Stimulated activated CD8-positive, alpha-beta memory T cell treated with anti-CD3 and anti-CD28 coated beads, Interleukin-12 subunit alpha, Interleukin-12 subunit beta, amount 100 ng/mL, for 4 hours (primary cell): ENCODE results near the gene LRP1.
A peak's percentile ranks its signal among the peaks of the same experiment; 100 is the strongest.

ENCODE experiments used
- DNase-seq: peaks from one replicate; pipeline ENCODE4 v3.0.0-alpha.2; 2020; ENCODE audit warnings: low read depth

LRP1 gene

DNA sequence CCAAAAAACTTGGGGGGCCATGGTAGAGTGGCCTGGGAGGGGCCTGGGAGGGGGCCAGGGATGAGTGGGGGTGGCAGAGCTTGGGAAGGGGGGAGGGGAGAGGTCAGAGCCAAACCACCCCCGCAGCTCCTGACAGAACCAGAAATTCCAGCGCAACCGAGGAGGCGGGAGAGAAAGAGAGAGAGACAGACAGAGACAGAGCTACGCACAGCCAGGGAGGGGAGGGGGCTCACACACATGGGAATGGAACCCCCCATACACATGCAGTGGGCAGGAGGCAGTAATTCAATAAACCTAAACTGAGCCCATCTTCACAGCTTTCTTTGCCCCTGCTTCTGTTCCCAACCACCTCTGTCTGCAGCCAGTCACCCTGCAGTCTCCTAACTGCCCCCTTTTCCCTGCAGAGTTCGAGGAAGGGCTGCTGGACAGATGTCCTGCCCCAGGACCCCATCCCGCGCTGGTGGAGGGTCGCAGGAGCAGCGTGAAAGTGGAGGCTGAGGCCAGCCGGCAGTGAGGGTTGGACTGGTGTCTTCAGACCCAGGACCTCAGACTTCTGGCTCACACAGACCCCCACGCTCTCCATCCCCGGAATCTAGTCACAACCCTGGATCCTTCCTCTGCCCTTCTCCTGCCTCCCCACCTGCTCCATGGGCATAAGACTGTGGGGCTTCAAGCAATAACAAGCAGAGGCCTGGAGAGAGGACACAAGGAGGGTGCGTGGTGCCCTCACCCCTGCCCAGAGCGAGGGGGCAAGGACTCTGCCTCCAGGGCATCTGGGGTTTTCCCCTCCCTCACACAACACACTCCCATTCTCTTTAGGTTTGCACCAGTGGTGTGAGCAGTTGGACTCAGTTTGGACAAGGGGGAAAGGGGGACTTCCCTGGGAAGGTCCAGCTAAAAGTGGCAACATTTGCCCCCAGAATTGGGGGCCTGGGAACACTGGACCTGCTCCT lies 33.8 kb upstream of the LRP1 start:
- DNase-seq, result no peak

GRCh38 chr12:57095440-57095839 lies 32.8 kb upstream of the LRP1 start:
- no peak for DNase-seq

GRCh38 chr12:57096099-57096572 lies 32.1 kb upstream of the LRP1 start:
- no peak for DNase-seq

GRCh38 chr12:57096748-57097553 lies 31.3 kb upstream of the LRP1 start:
- no peak for DNase-seq

GRCh38 chr12:57097554-57097835 lies 30.8 kb upstream of the LRP1 start:
- no peak for DNase-seq

DNA sequence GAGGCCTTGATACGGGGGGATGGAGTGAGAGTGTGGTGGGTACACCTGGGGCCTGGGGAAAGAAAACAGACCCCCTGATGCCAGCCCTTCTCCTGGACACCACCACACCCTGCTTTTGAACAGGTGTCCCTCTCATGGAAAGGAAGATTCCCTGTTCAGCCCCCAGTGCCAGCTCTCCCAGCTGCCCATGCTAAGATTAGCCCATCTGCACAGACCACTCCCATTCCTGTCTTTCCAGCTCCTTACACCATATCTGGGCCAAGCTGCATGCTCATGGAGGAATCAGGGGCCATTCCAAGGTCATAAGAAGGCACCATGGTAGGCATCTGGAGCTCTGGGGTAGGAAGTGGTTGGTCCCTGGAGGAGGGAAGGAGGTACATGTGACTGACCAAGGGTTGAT lies 29.7 kb upstream of the LRP1 start:
- no peak for DNase-seq

DNA sequence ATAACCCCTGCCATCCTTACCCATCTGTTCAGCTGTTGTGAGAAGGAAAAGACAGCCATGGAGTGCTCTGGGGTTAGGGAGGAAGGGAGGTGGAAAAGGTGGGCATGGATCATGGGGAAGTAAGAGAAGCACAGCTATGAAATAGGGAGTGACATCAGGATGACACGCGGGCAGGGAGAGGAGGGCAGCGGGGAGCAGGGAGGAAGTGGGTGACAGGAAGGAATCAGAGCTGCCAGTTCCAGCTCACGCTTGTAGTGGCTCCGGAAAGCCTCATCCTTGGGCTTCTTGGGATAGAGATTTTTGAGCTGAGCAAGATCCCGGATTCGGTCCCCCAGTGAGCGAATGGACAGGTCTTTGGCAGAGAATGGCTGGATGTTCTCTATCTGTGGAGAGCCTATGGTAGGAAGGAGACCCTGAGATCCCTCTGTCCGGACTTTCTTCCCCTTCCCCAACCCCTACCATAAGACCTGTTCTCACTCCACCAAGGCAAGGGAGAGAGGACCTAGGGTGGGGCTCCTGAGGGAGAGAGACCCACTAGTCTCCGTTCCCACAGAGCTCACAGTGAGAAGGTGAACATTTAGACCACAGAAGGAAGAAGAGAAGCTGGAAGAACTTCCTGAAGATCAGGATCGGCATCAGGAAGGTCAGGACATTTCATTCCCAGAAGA lies 29.1 kb upstream of the LRP1 start:
- no peak for DNase-seq

GRCh38 chr12:57099766-57100165 lies 28.5 kb upstream of the LRP1 start:
- DNase-seq, result no peak

- no peak for DNase-seq
Observed at GRCh38 chr12:57101892-57102695, 26.2 kb upstream of the LRP1 start.

DNA sequence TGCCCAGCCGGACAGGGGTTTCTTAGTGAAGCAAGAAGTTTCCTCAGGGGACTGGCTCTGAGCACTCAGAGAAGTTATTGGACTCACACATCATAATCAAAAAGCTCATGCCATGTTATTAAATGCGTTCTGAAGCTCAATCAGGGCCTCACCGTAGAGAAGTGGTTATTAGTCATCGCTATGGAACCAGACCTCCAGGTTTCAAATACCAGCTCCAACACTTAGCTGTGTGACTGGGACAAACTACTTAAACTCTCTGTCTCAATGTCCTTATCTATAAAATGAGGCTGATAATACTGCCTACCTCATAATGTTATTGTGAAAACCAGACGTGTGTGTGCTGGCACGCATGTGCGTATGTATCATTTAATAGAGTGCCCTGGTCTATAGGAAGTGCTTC lies 24.4 kb upstream of the LRP1 start:
- DNase-seq, result no peak

DNA sequence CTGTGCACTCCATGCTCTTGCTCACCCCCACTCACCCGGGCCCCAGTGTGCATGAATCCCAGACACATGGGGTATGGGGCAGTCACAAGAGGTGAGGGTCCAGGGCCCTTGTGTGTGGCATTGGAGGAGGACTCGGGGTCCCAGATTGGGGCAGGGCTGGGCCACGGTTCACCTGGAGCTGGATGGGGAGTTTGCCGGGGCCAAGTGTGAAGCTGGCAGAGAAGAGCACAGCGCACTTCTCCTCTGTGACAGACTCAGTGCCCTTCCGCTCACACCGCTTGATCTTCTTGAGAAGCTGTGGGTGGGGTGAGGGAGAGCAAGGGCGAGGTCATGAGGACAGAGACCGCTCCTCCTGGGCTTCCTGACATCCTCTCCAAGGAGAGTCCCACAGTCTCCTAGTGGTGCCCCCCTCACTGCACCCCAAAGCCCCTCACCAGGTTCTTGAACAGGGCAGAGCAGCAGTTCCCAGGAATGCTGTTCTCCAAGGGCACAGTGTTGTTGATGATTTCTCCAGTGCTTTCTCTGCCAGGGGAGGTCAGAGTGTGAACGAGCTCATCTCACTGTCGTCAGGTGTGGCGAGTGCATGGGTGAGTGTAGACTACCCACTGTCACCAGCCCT lies 23.9 kb upstream of the LRP1 start:
- no peak for DNase-seq

DNA sequence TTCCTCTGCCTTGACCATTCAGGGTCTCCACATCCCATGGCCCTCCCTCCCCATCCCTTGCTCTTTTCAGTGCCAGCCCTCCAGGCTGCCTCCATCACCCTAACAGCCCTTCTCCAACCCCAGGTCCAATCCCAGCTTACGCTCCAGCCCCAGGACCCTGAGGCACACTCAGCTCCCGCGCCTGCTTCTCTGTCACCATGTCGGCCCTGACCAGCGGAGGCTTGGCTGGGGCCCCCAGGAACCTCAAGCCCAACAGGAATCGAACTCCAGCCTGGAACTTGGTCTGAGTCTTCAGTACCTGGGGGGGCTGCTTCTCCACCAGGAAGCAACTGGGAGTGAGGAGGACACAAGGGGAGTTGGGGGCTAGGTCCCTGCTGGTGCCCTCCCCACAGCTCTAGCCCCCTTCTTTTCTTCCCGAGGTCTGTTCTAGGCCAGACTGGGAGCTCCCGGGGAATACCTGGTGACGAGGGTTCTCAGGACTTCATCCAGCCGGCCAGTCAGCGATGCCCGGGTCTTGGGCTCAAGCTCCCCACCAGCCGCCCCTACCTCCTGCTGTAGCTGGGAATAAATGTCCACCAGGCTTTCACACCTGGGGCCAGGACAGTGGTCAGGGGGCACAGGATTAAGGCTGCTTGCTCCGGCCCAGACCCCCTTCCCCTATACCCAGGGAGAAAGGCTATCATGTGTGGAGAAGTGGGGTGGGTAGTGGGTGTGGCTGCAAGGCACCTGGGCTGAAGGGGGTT lies 23.1 kb upstream of the LRP1 start:
- DNase-seq, result no peak

DNA sequence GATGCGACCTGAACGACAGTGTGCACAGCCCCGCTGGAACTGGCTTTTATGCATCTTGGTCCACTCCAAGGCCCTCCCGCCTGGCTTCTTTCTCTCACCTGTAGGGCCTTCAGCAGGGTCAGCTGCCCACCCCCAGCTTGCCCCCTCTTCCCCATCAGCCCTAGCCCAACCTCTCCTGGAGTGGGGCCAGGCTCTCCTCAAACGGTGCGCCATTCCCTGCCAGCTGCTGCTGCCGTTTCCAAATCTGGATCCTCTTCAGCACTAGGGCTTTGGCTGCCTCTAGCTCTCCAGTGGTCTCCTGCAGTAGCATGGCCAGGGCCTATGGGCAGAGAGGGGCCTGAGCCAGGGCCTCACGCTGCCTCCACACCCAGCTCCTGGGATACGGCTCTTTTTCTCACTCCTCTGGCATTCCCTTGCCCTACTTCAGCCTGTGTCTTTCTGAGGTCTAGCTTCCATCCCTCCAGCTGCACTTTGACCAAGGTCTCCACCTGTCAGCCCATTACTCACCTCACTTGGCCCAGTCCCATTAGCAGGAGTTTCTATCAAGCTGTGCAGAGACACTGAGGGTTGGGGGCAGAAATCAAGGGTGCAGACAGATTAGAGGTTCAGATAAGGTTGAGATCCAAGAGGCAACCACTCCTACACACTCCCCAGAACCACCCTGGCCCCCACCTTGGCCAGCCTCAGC lies 22.1 kb upstream of the LRP1 start:
- no peak for DNase-seq

- no peak for DNase-seq
Observed at GRCh38 chr12:57107456-57108155, 20.7 kb upstream of the LRP1 start.

DNA sequence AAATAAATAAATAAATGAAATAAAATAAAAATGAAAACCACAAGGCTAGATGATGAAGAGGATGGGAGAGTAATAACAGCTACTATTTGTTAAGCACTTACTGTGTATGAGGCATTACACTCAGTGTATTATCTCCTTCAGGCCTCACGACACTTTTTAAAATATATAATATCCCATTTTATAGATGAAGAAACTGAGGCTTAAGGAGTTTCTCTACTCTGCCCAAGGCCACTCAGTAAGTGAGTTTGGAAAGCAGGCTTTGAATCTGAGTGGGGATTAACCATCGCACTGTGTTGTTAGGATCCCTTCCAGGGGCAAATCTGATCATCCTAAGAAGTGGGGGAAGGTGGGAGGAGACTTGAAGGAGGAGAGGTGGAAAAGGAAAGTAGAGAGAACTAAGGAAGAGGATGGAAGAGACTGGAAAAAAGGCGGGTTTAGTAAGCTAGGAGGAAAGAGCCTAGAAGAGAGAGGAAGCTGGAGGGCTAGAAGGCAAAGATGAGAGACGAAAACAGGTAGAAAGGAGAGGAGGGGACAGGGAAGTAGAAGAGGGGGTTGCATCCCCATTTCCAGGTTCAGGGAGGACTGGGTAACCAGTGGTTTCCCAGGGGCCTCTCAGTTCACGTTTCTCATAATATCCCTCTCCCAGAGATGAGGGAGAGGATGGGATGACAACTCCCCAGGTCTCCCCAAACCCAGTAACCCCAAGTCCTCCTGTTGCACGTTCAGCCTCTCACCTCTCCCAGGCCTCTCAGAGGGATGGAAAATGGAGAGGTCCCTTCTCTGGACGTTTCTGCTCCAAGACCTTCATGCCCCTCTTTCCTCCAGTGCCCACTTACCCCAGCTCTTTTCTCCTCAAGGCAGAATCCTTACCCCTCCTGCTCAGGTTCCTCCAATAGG lies 18.8 kb upstream of the LRP1 start:
- no peak for DNase-seq

DNA sequence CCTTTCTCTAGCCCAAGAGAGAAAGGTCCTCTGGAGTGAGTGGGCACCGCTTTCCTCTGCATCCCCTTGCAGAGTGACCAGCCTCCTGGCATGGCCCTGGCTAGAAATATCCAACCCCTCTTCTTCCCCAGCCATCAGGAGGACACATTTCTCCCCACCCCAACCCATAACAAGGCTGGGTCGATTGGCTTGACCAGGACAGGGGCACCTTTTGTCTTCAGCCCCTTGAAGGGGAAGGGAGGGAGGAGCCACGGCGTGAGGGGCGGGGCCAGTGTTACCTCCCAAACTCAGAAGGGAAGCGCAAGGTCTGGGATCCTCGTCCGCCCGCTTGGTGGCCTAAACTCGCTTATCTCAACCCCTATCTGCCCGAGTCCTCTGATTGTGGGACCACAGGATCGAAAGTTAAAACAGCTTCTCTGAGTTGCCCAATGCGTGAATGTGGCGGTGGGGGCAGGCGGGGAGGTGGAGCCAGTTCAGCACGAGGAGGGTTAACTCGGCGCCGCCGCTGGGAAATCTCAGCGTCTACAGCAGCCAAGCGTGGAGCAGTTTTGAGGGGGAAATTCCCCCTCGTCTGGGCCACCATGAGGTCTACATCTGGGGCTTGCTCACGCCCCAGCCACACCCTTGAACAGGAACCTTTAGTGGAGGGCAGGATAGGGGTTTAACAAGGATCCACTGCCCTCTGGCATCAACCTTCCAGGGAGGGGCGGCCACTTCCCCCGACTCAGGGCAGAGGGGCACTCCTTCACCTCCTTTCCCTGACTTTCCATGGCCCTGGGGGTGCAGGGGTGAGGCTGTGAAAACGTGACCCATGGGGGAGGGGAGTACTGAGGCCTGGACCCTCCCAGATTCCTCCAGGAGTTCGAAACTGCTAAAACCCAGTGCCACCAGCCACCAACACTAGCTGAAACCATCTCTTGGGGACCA lies 17.9 kb upstream of the LRP1 start:
- peak; percentile 64 for DNase-seq

- DNase-seq, result peak; percentile 65
Observed at GRCh38 chr12:57111031-57111734, 17.1 kb upstream of the LRP1 start, which contains the start of gene STAT6. TSS of gene STAT6 (minus strand) at chr12:57111362. CDS start at chr12:57108278, 3,084 bp downstream.
